A549 (cell line): ENCODE results near the gene SFRP5. TPM values are rescaled to one million over a fixed set of nuclear protein-coding genes. Genes with fewer than 3 reads are reported as not detected.

Experiments
- ATAC-seq, 2 experiments: fragments of 200-7000 bp in 1 of 2; fragments of >200 bp in 1 of 2; cut with Nextera tagmentation in 1 of 2; cut with Tn5 transposase in 1 of 2; 3 replicates each; pipeline versions ENCODE4 v1.8.0 to v1.9.1; 2018 to 2020; ENCODE audit warnings: mild to moderate bottlenecking in 1 of 2, moderate library complexity in 1 of 2
- CTCF ChIA-PET: fragments of 300-600 bp; sonication (Branson Sonifier 250); formaldehyde crosslinking; extraction: SDS; loops from one replicate; lab custom pipeline; 2021; ENCODE audit warnings: antibody characterized with exemption, inconsistent platforms; lab: Yijun Ruan, JAX
- POLR2A ChIA-PET: fragments of 350-600 bp; formaldehyde crosslinking; extraction: SDS; loops from one replicate; lab custom pipeline; 2021; ENCODE audit warnings: antibody characterized with exemption, inconsistent platforms; lab: Yijun Ruan, JAX
- DNase-seq, 2 experiments: peaks; one replicate each; pipeline versions ENCODE4 v3.0.0 to v3.0.0-alpha.2; 2011 to 2016; ENCODE audit warnings: low read depth in 1 of 2, low spot score in 1 of 2
- FAIRE-seq: peaks from 2 replicates; lab custom pipeline; 2011; peaks lifted over from hg19 to GRCh38; lab: Jason Lieb, UNC
- H3K27ac ChIP-seq, 2 experiments: fragments of >200 bp; sonication (Bioruptor Twin); formaldehyde crosslinking; 3 replicates each; pipeline ENCODE4 v1.5.1; 2016 to 2017
- H3K4me1 ChIP-seq: fragments of >200 bp; sonication (Bioruptor Twin); formaldehyde crosslinking; 3 replicates; pipeline ENCODE4 v1.6.1; 2016
- H3K4me2 ChIP-seq: fragments of >200 bp; sonication (Bioruptor Twin); formaldehyde crosslinking; 3 replicates; pipeline ENCODE4 v1.6.1; 2016
- H3K4me3 ChIP-seq: fragments of >200 bp; sonication (Bioruptor Twin); formaldehyde crosslinking; 3 replicates; pipeline ENCODE4 v1.5.1; 2016
- H3K9me3 ChIP-seq: fragments of >200 bp; sonication (Bioruptor Twin); formaldehyde crosslinking; 3 replicates; pipeline ENCODE4 v1.6.1; 2016
- ATOH8 ChIP-seq: fragments of 250-450 bp; sonication (Bioruptor Pico); IDR thresholded peaks from 2 replicates; pipeline ENCODE4 v1.5.0; 2020; ENCODE audit warnings: low read depth, mild to moderate bottlenecking, moderate library complexity
- BHLHE40 ChIP-seq: IDR thresholded peaks from 2 replicates; pipeline ENCODE4 v1.6.1; 2012; ENCODE audit warnings: low read depth, low read length, inconsistent platforms
- CHD2 ChIP-seq: fragments of 150-350 bp; IDR thresholded peaks from 2 replicates; pipeline ENCODE4 v1.6.1; 2014; ENCODE audit warnings: low read length; ENCODE audit not compliant: partially characterized antibody
- EHMT2 ChIP-seq: fragments of 200-600 bp; sonication (generic); IDR thresholded peaks from 2 replicates; pipeline ENCODE4 v1.6.1; 2016; ENCODE audit warnings: antibody characterized with exemption, low read depth, mild to moderate bottlenecking, moderate library complexity
- ELK1 ChIP-seq: fragments of 150-350 bp; IDR thresholded peaks from 2 replicates; pipeline ENCODE4 v1.6.1; 2014; ENCODE audit warnings: low read depth, mild to moderate bottlenecking, low read length
- FOSB ChIP-seq: fragments of 250-450 bp; sonication (Bioruptor Pico); IDR thresholded peaks from 2 replicates; pipeline ENCODE4 v1.5.0; 2020; ENCODE audit warnings: mild to moderate bottlenecking, moderate library complexity
- FOSL2 ChIP-seq, 2 experiments: fragments of 450-650 bp in 1 of 2; fragments of >200 bp in 1 of 2; sonication (Bioruptor Twin) in 1 of 2; formaldehyde crosslinking; IDR thresholded peaks; 2 replicates each; pipeline versions ENCODE4 v1.5.0 to v1.6.1; 2016 to 2020; ENCODE audit warnings: mild to moderate bottlenecking in 1 of 2, moderate library complexity in 1 of 2
- GATA3 ChIP-seq: IDR thresholded peaks from 2 replicates; pipeline ENCODE4 v1.6.1; 2012; ENCODE audit warnings: borderline replicate concordance
- HMGXB4 ChIP-seq: fragments of 250-450 bp; sonication (Bioruptor Pico); IDR thresholded peaks from 2 replicates; pipeline ENCODE4 v1.5.0; 2021; ENCODE audit warnings: mild to moderate bottlenecking, moderate library complexity, borderline replicate concordance
- MAFK ChIP-seq: fragments of 450-650 bp; IDR thresholded peaks from 2 replicates; pipeline ENCODE4 v1.6.1; 2014; ENCODE audit not compliant: partially characterized antibody
- MYC ChIP-seq: IDR thresholded peaks from 2 replicates; pipeline ENCODE4 v1.6.1; 2012; ENCODE audit warnings: mild to moderate bottlenecking, inconsistent platforms, low read length, improper control_type of control experiment, borderline replicate concordance
- NFE2L2 ChIP-seq: fragments of 150-350 bp; conservative IDR thresholded peaks from 2 replicates; pipeline ENCODE4 v1.6.1; 2014; ENCODE audit warnings: low read length
- PBX3 ChIP-seq: IDR thresholded peaks from 2 replicates; pipeline ENCODE4 v1.6.1; 2012
- PHF8 ChIP-seq: fragments of 200-600 bp; sonication (generic); IDR thresholded peaks from 2 replicates; pipeline ENCODE4 v1.6.1; 2016; ENCODE audit warnings: low read depth, mild to moderate bottlenecking, antibody characterized with exemption, moderate library complexity, borderline replicate concordance
- POLR2AphosphoS2 ChIP-seq: conservative IDR thresholded peaks from 2 replicates; pipeline ENCODE4 v1.6.1; 2012; ENCODE audit warnings: low read length, improper control_type of control experiment, inconsistent platforms
- RCOR1 ChIP-seq: fragments of 150-350 bp; IDR thresholded peaks from 2 replicates; pipeline ENCODE4 v1.6.1; 2014; ENCODE audit warnings: antibody characterized with exemption, low read length, low read depth
- RNF2 ChIP-seq: fragments of 200-600 bp; sonication (generic); IDR thresholded peaks from 2 replicates; pipeline ENCODE4 v1.6.1; 2016; ENCODE audit warnings: low read depth, mild to moderate bottlenecking, antibody characterized with exemption, moderate library complexity, borderline replicate concordance
- SMC3 ChIP-seq: fragments of >200 bp; sonication (Bioruptor Twin); formaldehyde crosslinking; IDR thresholded peaks from 3 replicates; pipeline ENCODE4 v1.6.1; 2018; ENCODE audit warnings: inconsistent platforms
- ZC3H11A ChIP-seq: fragments of 450-650 bp; IDR thresholded peaks from 2 replicates; pipeline ENCODE4 v1.6.1; 2014; ENCODE audit warnings: antibody characterized with exemption, mild to moderate bottlenecking
- WGBS: methylation state at CpG from one replicate; pipeline ENCODE4 v1.1.6; 2017; ENCODE audit errors: missing lambda C conversion rate; 5-methylcytosine and 5-hydroxymethylcytosine counted together
- polyA plus RNA-seq, 4 experiments: library from polyadenylated mRNA; depleted of rRNA in 3 of 4; stranded (reverse); fragments of >200 nt; fragmentation: RNase III in 1 of 4; extraction: RNeasy Plus Mini Kit Qiagen cat#74134 plus additional on column Dnase treatment in 1 of 4; gene quantifications; 2 replicates in 3 of 4; 3 replicates in 1 of 4; pipeline ENCODE4 v1.2.3, GENCODE V29; 2011 to 2017

SFRP5 gene
- polyA plus RNA-seq, 2 of the 4 experiments (the other 2 are of a cell fraction): 0.50 to 1.2 TPM

DNA sequence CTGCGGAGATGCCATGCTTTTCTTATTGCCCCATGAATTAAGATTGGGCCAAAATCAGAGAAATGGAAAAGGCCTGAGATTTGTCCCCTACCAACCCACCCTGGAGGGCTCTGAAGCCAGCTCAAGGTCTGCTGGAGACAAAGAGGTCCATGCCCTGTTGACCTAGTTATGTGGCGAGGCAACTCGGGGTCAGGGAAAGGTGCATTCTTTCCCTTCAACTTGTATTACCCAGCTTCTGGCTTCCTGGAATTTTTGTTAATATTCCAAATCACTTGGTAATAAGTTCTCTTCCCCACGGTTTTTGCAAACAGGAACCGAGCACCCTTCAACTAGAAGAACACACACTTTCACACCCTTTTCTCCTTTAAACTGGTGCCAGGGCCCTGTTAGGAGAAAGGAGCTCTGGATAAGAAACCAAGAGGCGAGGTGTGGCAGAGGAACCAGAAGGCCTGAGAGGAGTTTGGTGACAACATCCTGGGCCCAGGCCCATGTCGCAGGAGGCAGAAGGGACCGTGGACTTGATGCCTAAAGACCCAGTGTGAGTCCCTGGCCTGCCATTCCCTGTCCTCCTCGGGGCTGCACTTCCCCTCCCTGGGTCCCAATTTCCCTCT, 12.5 kb upstream of the SFRP5 start:
- H3K4me3 ChIP-seq: no peak overlapping the region
- POLR2A ChIA-PET: no interaction called here
- H3K27ac ChIP-seq: no peak overlapping the region
- TF ChIP-seq CHD2 (no peak), GATA3 (no peak), BHLHE40 (no peak)
- TF ChIP-seq, all 56 proteins: peak for 0
- no peak for ATAC-seq
- no peak for DNase-seq
- no peak for FAIRE-seq
- no peaks in the 10 kb centered on the region for H3K4me1 ChIP-seq
- H3K9me3 ChIP-seq: no peaks in the 10 kb centered on the region
- no peak overlapping the region for H3K4me2 ChIP-seq
- CTCF ChIA-PET: interaction anchor here (0.6 to 4.6 kb wide), 5 partner anchors 12 to 1194 kb away, joined by 3 to 32 read pairs (median 4); no protein-coding TSS in a partner anchor
- 68% methylated on average over 9 of the region's 9 CpGs for WGBS

DNA sequence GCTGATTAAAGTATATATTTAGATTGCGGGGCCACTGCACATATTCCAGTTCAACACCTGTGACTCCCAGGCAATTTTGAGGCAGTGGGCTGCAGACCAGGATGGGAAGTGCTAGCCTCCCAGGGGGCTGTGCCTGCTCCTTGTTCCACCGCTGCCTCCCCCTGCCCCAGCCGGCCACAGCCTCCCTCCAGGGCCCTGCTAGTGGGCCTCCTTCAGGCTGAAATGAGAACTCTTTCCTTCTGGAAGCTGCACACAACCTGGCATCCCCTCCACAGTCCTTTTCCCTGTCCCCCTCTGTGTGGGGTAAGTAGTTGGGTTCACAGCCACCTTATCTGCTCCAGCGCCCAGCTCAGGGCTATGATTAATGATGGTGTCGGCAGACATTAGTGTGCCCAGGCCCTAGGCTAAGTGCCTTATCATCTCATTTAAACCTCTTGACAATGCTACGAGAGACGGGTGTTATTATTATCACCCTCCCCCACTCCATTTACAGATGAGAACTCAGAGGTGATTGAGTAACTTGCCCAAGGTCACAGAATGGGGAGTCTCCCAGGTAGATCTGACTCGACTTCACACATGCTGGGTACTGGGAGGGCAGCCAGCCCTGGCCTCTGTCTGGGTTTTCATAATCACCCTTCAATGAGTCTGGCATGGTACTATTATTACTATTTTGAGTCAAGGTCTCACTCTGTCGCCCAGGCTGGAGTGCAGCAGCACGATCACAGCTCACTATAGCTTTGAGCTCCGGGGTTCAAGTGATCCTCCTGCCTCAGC, 10.8 kb upstream of the SFRP5 start:
- Histone ChIP-seq H3K27ac (no peak overlapping the region), H3K4me2 (no peak overlapping the region), H3K4me3 (no peak overlapping the region), H3K4me1 (no peaks in the 10 kb centered on the region), H3K9me3 (no peaks in the 10 kb centered on the region)
- no peak for TF ChIP-seq RCOR1
- no peak for TF ChIP-seq ZC3H11A
- no peak for TF ChIP-seq MAFK
- no peak for TF ChIP-seq SMC3
- no peak for TF ChIP-seq FOSB
- no peak for TF ChIP-seq HMGXB4 (CRISPR knock-in tag)
- TF ChIP-seq POLR2AphosphoS2: no peak
- TF ChIP-seq RNF2: no peak
- no peak for TF ChIP-seq CHD2
- no peak for TF ChIP-seq ATOH8 (CRISPR knock-in tag)
- no peak for TF ChIP-seq PHF8
- no peak for TF ChIP-seq PBX3
- no peak for TF ChIP-seq EHMT2
- TF ChIP-seq MYC: no peak
- TF ChIP-seq NFE2L2: no peak
- no peak for TF ChIP-seq FOSL2 (IDR thresholded peaks at IDR 0.05)
- no peak for TF ChIP-seq FOSL2 (CRISPR knock-in tag; IDR thresholded peaks at IDR 0.05)
- TF ChIP-seq ELK1: no peak
- DNase-seq (no peak), ATAC-seq (peak in 1 of 2 experiments; percentile 43; a peak in 3 of 6 replicates), FAIRE-seq (no peak)
- 43% methylated on average over 11 of the region's 11 CpGs for WGBS
- ChIA-PET POLR2A (no interaction called here), CTCF (interaction anchor here (0.7 to 11.6 kb wide), 3 partner anchors 9 to 1605 kb away, joined by 3 to 82 read pairs (median 32); no protein-coding TSS in a partner anchor)
